Fibroblast of mammary gland (primary cell): Measurements from ENCODE around the gene SIN3B.

ENCODE experiments used
- DNase-seq: peaks from one replicate; pipeline ENCODE4 v3.0.0-alpha.2; 2010; ENCODE audit warnings: low read depth
- H3K4me3 ChIP-seq: 2 replicates; pipeline ENCODE4 v1.5.1; 2011; ENCODE audit warnings: low read depth, mild to moderate bottlenecking, low read length, moderate library complexity; ENCODE audit not compliant: control insufficient read depth
- TF ChIP-seq, protein P1 (sequence below): conservative IDR thresholded peaks from 2 replicates; pipeline ENCODE4 v1.5.1; 2011; ENCODE audit warnings: low read depth, low read length, inconsistent platforms; ENCODE audit not compliant: control insufficient read depth, insufficient read depth

SIN3B gene

DNA sequence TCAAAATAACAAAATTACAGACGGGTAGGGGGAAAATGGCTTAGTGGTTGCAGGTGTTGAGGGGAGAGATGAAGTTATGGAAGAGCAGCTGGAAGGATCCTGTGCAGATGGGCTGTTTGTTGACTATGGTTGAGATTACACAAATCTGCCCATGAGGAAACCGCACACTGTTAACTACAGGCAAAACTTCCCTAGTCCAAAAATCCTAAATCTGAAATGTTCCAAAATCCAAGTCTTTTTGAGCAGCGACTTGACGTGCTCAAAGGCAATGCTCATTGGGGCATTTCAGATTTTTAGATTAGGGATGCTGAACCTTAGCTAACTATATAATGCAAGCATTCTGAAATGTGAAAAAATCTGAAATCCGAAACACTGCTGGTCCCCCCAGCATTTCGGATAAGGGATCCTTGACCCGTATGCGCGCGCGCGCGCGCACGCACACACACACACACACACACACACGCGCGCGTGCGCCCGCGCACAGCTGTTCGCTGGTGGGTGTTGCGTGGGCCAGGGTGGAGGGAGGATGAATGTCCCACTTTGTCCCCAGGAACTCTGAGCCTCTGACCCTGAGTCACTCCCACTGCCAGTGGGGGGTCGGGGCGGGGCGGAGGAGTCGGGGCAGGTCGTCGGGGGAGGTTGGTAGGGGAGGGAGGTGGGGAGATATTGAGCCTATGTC is 66.4 kb downstream of the SIN3B start:
- peak overlapping the region; percentile 22 for H3K4me3 ChIP-seq
- peak; percentile 27 for DNase-seq
- TF ChIP-seq, protein P1, sequence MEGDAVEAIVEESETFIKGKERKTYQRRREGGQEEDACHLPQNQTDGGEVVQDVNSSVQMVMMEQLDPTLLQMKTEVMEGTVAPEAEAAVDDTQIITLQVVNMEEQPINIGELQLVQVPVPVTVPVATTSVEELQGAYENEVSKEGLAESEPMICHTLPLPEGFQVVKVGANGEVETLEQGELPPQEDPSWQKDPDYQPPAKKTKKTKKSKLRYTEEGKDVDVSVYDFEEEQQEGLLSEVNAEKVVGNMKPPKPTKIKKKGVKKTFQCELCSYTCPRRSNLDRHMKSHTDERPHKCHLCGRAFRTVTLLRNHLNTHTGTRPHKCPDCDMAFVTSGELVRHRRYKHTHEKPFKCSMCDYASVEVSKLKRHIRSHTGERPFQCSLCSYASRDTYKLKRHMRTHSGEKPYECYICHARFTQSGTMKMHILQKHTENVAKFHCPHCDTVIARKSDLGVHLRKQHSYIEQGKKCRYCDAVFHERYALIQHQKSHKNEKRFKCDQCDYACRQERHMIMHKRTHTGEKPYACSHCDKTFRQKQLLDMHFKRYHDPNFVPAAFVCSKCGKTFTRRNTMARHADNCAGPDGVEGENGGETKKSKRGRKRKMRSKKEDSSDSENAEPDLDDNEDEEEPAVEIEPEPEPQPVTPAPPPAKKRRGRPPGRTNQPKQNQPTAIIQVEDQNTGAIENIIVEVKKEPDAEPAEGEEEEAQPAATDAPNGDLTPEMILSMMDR, result no peak

DNA sequence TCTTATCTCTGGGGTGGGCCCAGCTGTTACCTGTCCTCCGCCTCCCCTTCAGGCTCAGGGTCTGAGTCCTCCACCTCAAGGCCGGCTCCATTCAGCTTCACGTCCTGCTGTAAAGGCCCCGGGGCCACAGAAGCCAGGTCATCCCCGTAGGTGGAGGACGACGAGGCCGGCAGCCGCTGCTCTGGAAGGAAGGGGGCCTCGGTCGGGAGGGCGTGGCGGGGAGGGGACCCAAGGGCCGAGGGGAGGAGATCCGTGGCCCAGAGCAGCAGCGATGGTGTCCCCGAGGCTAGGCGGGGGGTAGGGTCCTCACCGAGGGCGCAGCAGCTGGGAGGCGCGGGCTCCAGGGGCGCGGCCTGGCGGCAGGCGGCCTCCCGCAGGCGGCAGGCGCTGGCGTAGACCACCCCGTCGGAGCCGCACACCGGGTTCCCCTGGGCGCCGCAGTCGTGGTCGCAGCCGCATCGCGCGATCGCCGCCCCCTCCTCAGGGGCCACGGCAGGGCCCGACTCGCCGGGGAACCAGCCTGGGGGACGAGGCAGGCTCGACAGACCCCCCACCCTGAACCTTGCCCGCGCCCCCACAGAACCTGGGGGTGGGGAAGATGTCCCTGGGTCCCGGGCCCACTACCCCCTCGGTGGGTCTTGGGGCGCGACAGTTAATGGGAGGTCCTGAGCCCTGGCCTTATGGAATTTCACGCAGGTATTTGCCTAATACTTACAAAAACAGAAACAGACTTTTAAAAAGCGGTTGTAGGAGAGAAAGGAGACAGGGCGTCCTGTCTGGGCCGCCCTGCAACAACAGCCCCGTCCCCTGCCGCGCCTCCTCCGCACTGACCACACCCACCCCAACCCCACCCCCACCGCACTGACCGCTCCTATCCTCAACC is 67.2 kb downstream of the SIN3B start:
- DNase-seq, result no peak
- H3K4me3 ChIP-seq, result peak overlapping the region; percentile 40
- TF ChIP-seq, protein P1, result no peak

DNA sequence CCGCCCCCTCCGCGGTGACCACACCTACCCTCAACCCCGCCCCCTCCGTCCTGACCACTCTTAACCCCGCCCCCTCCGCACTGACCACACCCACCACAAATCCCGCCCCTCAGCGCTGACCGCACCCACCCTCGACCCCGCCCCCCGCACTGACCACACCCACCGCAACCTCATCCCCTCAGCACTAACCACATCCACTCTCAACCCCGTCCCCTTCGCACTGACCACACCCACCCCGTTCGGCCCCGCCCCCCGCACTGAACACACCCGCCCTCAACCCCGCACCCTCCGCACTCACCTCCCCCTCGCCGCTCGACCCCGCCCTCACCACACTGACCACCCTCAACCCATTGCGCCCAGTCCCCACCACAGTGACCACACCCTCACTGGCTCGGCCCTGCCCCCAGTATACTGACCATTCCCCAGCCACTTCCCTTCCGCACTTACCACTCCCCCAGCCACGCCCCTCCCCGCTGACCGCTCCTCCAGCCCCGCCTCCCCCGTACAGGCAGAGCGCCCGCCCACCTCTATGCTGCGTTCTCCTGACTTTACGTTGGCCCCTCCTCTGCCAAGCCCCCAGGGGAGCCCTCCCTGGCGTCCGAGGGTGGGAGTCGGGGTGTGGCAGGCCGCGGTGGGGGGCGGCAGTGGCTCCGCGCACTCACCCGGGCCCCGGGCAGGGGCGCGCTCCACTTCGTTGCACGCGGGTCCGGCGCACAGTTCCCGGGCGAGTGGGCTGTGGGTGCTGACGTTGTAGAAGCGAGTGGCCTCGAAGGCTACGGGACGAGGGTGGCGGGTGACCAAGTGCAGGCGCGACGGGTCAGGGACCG is 68.0 kb downstream of the SIN3B start:
- TF ChIP-seq, protein P1, result no peak
- H3K4me3 ChIP-seq, result peak overlapping the region; percentile 53
- peak; percentile 92 for DNase-seq

GRCh38 chr19:16897856-16898161 is 68.6 kb downstream of the SIN3B start:
- DNase-seq, result peak; percentile 16
- TF ChIP-seq, protein P1, result no peak
- peak overlapping the region; percentile 53 for H3K4me3 ChIP-seq

GRCh38 chr19:16898361-16899015 is 69.3 kb downstream of the SIN3B start:
- no peak for DNase-seq
- H3K4me3 ChIP-seq, result no peak overlapping the region
- TF ChIP-seq, protein P1, result no peak

GRCh38 chr19:16899566-16900075 is 70.4 kb downstream of the SIN3B start:
- H3K4me3 ChIP-seq, result no peak overlapping the region
- TF ChIP-seq, protein P1, result peak; percentile 61
- DNase-seq, result peak; percentile 41
